CD14-positive monocyte (primary cell): ENCODE data around the gene DESI2. TPM values are rescaled to one million over a fixed set of nuclear protein-coding genes. Genes with fewer than 3 reads are reported as not detected.

Experiments
- DNase-seq, 3 donors: peaks; one replicate each; pipeline ENCODE4 v3.0.0-alpha.2; 2011 to 2022
- H2AFZ ChIP-seq: 2 replicates; pipeline ENCODE4 v1.6.0; 2012; ENCODE audit warnings: mild to moderate bottlenecking, low read depth, low read length, inconsistent platforms; ENCODE audit not compliant: insufficient read depth, poor library complexity, severe bottlenecking
- H3K27ac ChIP-seq, 2 donors: 1 replicate in 1 of 2; 2 replicates in 1 of 2; pipeline ENCODE4 v1.5.1; 2012 to 2013; ENCODE audit warnings: low read length in 2 of 2, control low read depth in 1 of 2, inconsistent platforms in 1 of 2, low read depth in 1 of 2, mild to moderate bottlenecking in 1 of 2
- H3K27me3 ChIP-seq, 2 donors: one replicate each; pipeline versions ENCODE4 v1.6.0 to v1.6.1; 2011 to 2013; ENCODE audit warnings: low read length in 2 of 2; ENCODE audit not compliant: control insufficient read depth in 2 of 2, insufficient read depth in 2 of 2
- H3K36me3 ChIP-seq, 2 donors: replicated peaks in 1 of 2; 1 replicate in 1 of 2; 2 replicates in 1 of 2; pipeline versions ENCODE4 v1.5.1 to v1.6.1; 2012 to 2013; ENCODE audit warnings: low read length in 2 of 2, control low read depth in 1 of 2, inconsistent platforms in 1 of 2, mild to moderate bottlenecking in 1 of 2; ENCODE audit not compliant: insufficient read depth in 2 of 2, control insufficient read depth in 1 of 2
- H3K4me1 ChIP-seq, 2 donors: 1 replicate in 1 of 2; 2 replicates in 1 of 2; pipeline versions ENCODE4 v1.5.1 to v1.6.1; 2012 to 2013; ENCODE audit warnings: low read length in 2 of 2, control low read depth in 1 of 2, inconsistent platforms in 1 of 2, mild to moderate bottlenecking in 1 of 2, moderate library complexity in 1 of 2; ENCODE audit not compliant: insufficient read depth in 2 of 2, control insufficient read depth in 1 of 2
- H3K4me2 ChIP-seq: replicated peaks from 2 replicates; pipeline ENCODE3; 2012; ENCODE audit warnings: low read length, moderate library complexity, mild to moderate bottlenecking; ENCODE audit not compliant: poor library complexity, severe bottlenecking; ENCODE audit errors: extremely low read depth
- H3K4me3 ChIP-seq, 3 experiments: fragments of 200-600 bp in 1 of 3; sonication (generic) in 1 of 3; replicated peaks in 1 of 3; 1 replicate in 2 of 3; 2 replicates in 1 of 3; pipeline ENCODE4 v1.5.1; 2011 to 2013; ENCODE audit warnings: low read length in 3 of 3, mild to moderate bottlenecking in 3 of 3, control low read depth in 2 of 3, low read depth in 2 of 3, inconsistent platforms in 1 of 3, moderate library complexity in 1 of 3
- H3K79me2 ChIP-seq: 2 replicates; pipeline ENCODE4 v1.6.0; 2012; ENCODE audit warnings: mild to moderate bottlenecking, control low read depth, inconsistent platforms, low read length, moderate library complexity; ENCODE audit not compliant: insufficient read depth
- H3K9ac ChIP-seq: 2 replicates; pipeline ENCODE4 v1.6.0; 2017; ENCODE audit warnings: low read length, mild to moderate bottlenecking; ENCODE audit not compliant: insufficient read depth, poor library complexity, severe bottlenecking
- H3K9me3 ChIP-seq, 2 donors: replicated peaks in 1 of 2; 1 replicate in 1 of 2; 2 replicates in 1 of 2; pipeline versions ENCODE4 v1.5.1 to v1.6.1; 2012 to 2013; ENCODE audit warnings: low read length in 2 of 2, control low read depth in 1 of 2; ENCODE audit not compliant: control insufficient read depth in 1 of 2, insufficient read depth in 1 of 2
- H4K20me1 ChIP-seq: 2 replicates; pipeline ENCODE4 v1.6.0; 2012; ENCODE audit warnings: mild to moderate bottlenecking, low read length, control low read depth, moderate library complexity; ENCODE audit not compliant: insufficient read depth
- H3K27ac Mint-ChIP-seq, 7 donors: one replicate each; pipeline ENCODE4 v1.8.0; 2020; ENCODE audit warnings: mild to moderate bottlenecking in 7 of 7, mixed read lengths in 7 of 7, moderate library complexity in 6 of 7, inconsistent platforms in 2 of 7
- H3K27me3 Mint-ChIP-seq, 3 donors: one replicate each; pipeline ENCODE4 v1.8.0; 2021 to 2022; ENCODE audit warnings: low read depth in 3 of 3, mild to moderate bottlenecking in 3 of 3, mixed read lengths in 3 of 3, moderate library complexity in 3 of 3, inconsistent platforms in 1 of 3
- H3K36me3 Mint-ChIP-seq, 2 donors: one replicate each; pipeline ENCODE4 v1.8.0; 2020; ENCODE audit warnings: mixed read lengths in 2 of 2, inconsistent platforms in 1 of 2, mild to moderate bottlenecking in 1 of 2
- H3K4me1 Mint-ChIP-seq: one replicate; pipeline ENCODE4 v1.8.0; 2020; ENCODE audit warnings: mild to moderate bottlenecking, mixed read lengths
- H3K4me3 Mint-ChIP-seq, 2 donors: one replicate each; pipeline ENCODE4 v1.8.0; 2020; ENCODE audit warnings: mild to moderate bottlenecking in 2 of 2, mixed read lengths in 2 of 2, moderate library complexity in 1 of 2
- H3K9me3 Mint-ChIP-seq, 7 donors: one replicate each; pipeline ENCODE4 v1.8.0; 2020 to 2022; ENCODE audit warnings: mixed read lengths in 7 of 7, mild to moderate bottlenecking in 6 of 7, moderate library complexity in 6 of 7, inconsistent platforms in 2 of 7
- WGBS: methylation state at CpG from one replicate; pipeline ENCODE4 v1.1.5; 2013; ENCODE audit warnings: missing lambda C conversion rate; ENCODE audit not compliant: insufficient coverage; 5-methylcytosine and 5-hydroxymethylcytosine counted together
- intact Hi-C, 2 donors: fragments of 100-400 bp; cut with micrococcal nuclease; formaldehyde crosslinking; loops; one replicate each; pipeline versions ENCODE4 v1.15.0 to v1.15.1; 2023
- polyA plus RNA-seq, 3 donors: library from polyadenylated mRNA; depleted of rRNA in 1 of 3; unstranded in 2 of 3; stranded (reverse) in 1 of 3; fragments of 300-500 nt in 2 of 3; fragments of >200 nt in 1 of 3; fragmentation: Illumina TruSeq in 2 of 3; gene quantifications; 1 replicate in 2 of 3; 2 replicates in 1 of 3; pipeline ENCODE4 v1.2.3, GENCODE V29; 2012 to 2021
- TF ChIP-seq, protein P1 (sequence below): fragments of 200-600 bp; IDR thresholded peaks from one replicate; pipeline ENCODE4 v1.8.0; 2022; ENCODE audit warnings: antibody characterized with exemption, mild to moderate bottlenecking

The DESI2 gene
- polyA plus RNA-seq, 3 donors = 10.5 to 12.0 (median 11.2) TPM

DNA sequence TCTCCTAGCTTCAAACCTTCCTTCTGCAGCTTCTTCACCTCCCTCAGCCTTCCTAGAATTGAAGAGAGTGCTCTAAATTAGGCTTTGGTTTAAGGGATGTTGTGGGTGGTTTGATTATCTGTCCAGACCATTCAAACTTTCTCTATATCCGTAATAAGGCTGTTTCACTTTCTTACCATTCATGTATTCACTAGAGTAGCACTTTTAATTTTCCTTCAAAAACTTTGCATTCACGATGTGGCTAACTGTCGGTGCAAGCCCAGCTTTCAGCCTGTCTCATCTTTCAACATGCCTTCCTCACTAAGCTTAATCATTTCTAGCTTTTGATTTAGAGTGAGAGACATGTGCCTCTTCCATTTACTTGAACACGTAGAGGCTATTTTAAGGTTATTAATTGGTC, 26.2 kb upstream of the DESI2 start:
- H3K4me1 Mint-ChIP-seq = no peaks in the 10 kb centered on the region
- DNase-seq = no peak
- H3K27me3 ChIP-seq = no peaks in the 10 kb centered on the region
- no peak overlapping the region for H3K4me2 ChIP-seq
- WGBS = 80% methylated on average over 1 of the region's 4 CpGs
- no peak overlapping the region for H3K4me3 Mint-ChIP-seq
- intact Hi-C loops = no loop called here
- H3K36me3 ChIP-seq = no peaks in the 10 kb centered on the region
- TF ChIP-seq, protein P1, sequence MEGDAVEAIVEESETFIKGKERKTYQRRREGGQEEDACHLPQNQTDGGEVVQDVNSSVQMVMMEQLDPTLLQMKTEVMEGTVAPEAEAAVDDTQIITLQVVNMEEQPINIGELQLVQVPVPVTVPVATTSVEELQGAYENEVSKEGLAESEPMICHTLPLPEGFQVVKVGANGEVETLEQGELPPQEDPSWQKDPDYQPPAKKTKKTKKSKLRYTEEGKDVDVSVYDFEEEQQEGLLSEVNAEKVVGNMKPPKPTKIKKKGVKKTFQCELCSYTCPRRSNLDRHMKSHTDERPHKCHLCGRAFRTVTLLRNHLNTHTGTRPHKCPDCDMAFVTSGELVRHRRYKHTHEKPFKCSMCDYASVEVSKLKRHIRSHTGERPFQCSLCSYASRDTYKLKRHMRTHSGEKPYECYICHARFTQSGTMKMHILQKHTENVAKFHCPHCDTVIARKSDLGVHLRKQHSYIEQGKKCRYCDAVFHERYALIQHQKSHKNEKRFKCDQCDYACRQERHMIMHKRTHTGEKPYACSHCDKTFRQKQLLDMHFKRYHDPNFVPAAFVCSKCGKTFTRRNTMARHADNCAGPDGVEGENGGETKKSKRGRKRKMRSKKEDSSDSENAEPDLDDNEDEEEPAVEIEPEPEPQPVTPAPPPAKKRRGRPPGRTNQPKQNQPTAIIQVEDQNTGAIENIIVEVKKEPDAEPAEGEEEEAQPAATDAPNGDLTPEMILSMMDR = no peak
- peaks cover 0 to 3% (median 0%) of the 10 kb centered on the region in 3 donors for H3K27me3 Mint-ChIP-seq
- no peaks in the 10 kb centered on the region for H3K36me3 Mint-ChIP-seq
- H3K9me3 Mint-ChIP-seq = peaks cover 0 to 5% (median 2%) of the 10 kb centered on the region in 7 donors
- H3K9ac ChIP-seq = no peak overlapping the region
- H3K79me2 ChIP-seq = no peaks in the 10 kb centered on the region
- H3K4me3 ChIP-seq = no peak overlapping the region
- no peaks in the 10 kb centered on the region for H4K20me1 ChIP-seq
- no peak overlapping the region for H2AFZ ChIP-seq
- H3K9me3 ChIP-seq = no peaks in the 10 kb centered on the region
- no peak overlapping the region for H3K27ac Mint-ChIP-seq
- no peaks in the 10 kb centered on the region for H3K4me1 ChIP-seq
- H3K27ac ChIP-seq = no peak overlapping the region

GRCh38 chr1:244628789-244629188, 24.1 kb upstream of the DESI2 start:
- H3K36me3 Mint-ChIP-seq = no peaks in the 10 kb centered on the region
- Histone ChIP-seq H3K79me2 (no peaks in the 10 kb centered on the region), H3K4me2 (no peak overlapping the region), H2AFZ (no peak overlapping the region), H3K4me1 (no peaks in the 10 kb centered on the region), H3K27me3 (no peaks in the 10 kb centered on the region), H3K36me3 (no peaks in the 10 kb centered on the region), H3K9me3 (no peaks in the 10 kb centered on the region), H3K4me3 (no peak overlapping the region), H4K20me1 (no peaks in the 10 kb centered on the region), H3K9ac (no peak overlapping the region), H3K27ac (no peak overlapping the region)
- H3K27me3 Mint-ChIP-seq = peaks cover 0 to 7% (median 0%) of the 10 kb centered on the region in 3 donors
- intact Hi-C loops = no loop called here
- H3K9me3 Mint-ChIP-seq = peaks cover 0 to 11% (median 5%) of the 10 kb centered on the region in 7 donors
- H3K4me1 Mint-ChIP-seq = no peaks in the 10 kb centered on the region
- WGBS = 88% methylated on average over 4 of the region's 5 CpGs
- no peak for DNase-seq
- H3K27ac Mint-ChIP-seq = peak overlapping the region in 1 of 7 donors; percentile 52
- no peak overlapping the region for H3K4me3 Mint-ChIP-seq
- TF ChIP-seq, protein P1 = no peak
